Measurements from ENCODE around the gene CEP170B.
"Not testable (repeated sequence)": the region's sequence is repeated elsewhere in the genome, so short reads cannot be mapped to it uniquely, and the experiment has no call there.

Gene CEP170B

DNA sequence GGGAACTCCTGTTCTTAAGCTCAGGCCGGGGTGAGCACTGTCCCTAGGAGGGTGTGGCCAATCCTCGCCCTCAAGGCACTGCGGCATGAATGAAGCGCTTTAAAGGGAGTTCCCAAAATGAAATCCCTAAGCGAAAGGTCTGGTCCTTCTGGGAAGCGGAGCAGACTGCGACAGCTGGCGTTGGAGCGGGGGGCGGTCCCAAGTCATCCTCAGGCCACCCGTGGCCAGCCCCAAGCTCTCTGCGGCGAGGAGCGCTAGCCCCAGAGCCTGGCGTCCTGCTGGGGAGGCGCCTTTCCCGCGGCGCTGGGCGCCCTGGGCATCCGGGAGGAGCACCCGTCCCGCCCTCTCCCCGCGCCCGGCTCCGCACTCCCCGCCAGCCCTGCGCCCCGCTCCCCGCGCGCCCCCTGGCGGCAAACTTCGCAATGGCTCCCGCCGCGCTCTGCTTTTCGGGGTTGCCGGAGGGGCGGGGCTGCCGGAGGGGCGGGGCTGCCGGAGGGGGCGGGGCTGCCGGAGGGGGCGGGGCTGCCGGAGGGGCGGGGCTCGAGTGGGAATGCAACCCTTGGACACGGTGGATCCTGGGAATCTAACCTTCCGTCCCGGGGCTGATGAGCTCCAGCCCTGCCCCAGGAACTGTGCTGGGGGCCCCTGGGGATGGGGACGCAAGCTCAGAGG, 38.7 kb upstream of the CEP170B start:
- H3K27ac ChIP-seq (ENCODE audit: low read length) = no peak overlapping the region
- peaks cover 0 to 16% of the 10 kb centered on the region in 2 donors for H3K4me1 ChIP-seq (ENCODE audit: control insufficient read depth in 1 of 2, insufficient read depth in 2 of 2, low read length in 2 of 2)
- H3K27me3 ChIP-seq (ENCODE audit: low read depth, low read length) = no peaks in the 10 kb centered on the region
- peak overlapping the region; percentile 53 to 70 for H3K4me3 ChIP-seq (ENCODE audit: low read depth in 1 of 2, low read length in 2 of 2)
- no peaks in the 10 kb centered on the region for H3K36me3 ChIP-seq (ENCODE audit: control insufficient read depth in 1 of 2, insufficient read depth in 2 of 2, low read length in 2 of 2)
- H3K9me3 ChIP-seq (ENCODE audit: control insufficient read depth in 1 of 2, low read length in 2 of 2) = no peaks in the 10 kb centered on the region

DNA sequence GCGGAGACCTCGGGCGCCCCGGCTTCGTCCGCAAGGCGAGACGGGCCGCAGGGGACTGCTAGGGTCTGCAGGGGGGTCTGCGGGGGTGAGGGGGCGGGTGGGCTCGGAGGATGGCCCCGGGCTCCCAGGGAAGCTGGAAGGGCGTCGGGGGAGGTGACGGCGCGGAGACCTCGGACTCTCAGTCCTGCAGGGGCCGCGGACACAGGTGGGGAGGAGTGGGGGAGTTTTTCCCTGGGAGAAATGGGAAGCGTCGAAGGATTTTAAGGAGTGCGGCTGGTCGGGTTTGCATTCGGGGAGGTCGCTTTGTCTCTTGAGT, 38.2 kb upstream of the CEP170B start:
- H3K9me3 ChIP-seq (ENCODE audit: control insufficient read depth in 1 of 2, low read length in 2 of 2) = no peaks in the 10 kb centered on the region
- H3K27ac ChIP-seq (ENCODE audit: low read length) = no peak overlapping the region
- peak overlapping the region; percentile 16 to 61 for H3K4me3 ChIP-seq (ENCODE audit: low read depth in 1 of 2, low read length in 2 of 2)
- peaks cover 0 to 14% of the 10 kb centered on the region in 2 donors for H3K4me1 ChIP-seq (ENCODE audit: control insufficient read depth in 1 of 2, insufficient read depth in 2 of 2, low read length in 2 of 2)
- no peaks in the 10 kb centered on the region for H3K36me3 ChIP-seq (ENCODE audit: control insufficient read depth in 1 of 2, insufficient read depth in 2 of 2, low read length in 2 of 2)
- no peaks in the 10 kb centered on the region for H3K27me3 ChIP-seq (ENCODE audit: low read depth, low read length)

DNA sequence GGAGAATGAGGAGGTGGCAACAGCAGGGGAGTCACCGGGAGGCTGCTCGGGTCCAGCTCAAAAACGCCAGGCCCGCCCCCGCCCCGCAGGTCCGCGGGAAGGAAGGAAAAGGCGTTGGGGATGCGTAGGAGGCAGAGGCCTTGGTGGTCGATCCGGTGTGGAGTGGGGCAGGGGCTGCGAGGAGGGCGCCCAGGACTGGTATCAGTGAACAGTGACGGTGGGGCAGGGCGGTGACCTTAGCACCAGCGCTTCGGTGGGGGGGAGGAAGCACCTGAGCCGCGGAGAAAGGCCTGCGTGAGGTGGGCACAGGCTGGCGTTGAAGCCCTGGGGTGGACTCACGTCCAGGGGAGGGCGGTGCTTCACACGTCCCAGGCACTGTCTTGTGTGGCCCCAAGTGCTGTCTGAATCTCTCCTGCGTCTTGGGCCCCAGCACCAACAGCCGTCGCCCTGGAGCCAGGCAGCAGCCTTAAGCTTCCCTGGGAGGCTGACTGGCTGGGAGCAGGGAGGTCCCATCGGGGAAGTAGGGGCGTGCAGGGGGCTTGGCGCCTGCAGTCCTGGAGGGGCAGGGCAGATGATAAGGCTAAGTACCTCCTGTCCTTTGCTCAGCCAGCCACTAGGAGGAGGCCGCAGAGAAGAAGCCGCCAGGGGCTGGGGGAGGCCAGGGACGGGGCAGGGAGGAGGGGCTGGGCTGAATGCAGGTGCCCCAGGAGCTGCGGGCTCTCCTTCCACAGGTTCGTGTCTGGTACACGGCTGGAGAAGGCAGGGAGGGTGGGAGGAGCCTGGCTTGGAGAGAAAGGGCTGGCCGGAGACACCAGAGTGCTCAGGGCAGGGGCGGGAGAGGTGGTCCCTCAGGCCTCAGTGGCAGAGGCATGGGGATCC, 37.7 kb upstream of the CEP170B start:
- Histone ChIP-seq H3K4me3 (ENCODE audit: low read depth in 1 of 2, low read length in 2 of 2) (peak overlapping the region; percentile 16 to 61), H3K9me3 (ENCODE audit: control insufficient read depth in 1 of 2, low read length in 2 of 2) (no peaks in the 10 kb centered on the region), H3K27me3 (ENCODE audit: low read depth, low read length) (no peaks in the 10 kb centered on the region), H3K4me1 (ENCODE audit: control insufficient read depth in 1 of 2, insufficient read depth in 2 of 2, low read length in 2 of 2) (peaks cover 0 to 14% of the 10 kb centered on the region in 2 donors), H3K27ac (ENCODE audit: low read length) (no peak overlapping the region), H3K36me3 (ENCODE audit: control insufficient read depth in 1 of 2, insufficient read depth in 2 of 2, low read length in 2 of 2) (no peaks in the 10 kb centered on the region)

DNA sequence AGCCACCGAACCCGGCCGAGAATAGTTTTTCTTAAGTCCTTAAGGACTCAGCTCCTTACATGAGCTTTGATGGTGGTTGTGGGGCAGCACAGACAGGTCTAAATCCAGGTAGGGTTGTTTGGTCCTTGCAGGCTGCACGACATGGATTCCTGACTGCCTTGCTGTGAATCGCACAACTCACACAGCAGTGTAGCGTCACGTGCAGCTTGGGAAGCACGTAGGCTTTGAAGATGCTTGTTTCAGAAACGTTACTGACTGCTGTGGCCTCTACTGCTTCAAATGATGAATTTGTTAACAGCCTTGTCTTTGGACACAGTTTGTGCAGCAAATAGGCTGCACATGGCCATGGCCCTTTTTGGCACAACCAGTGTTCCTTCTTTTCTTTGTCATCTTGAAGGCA, 34.3 kb upstream of the CEP170B start:
- Histone ChIP-seq H3K4me1 (ENCODE audit: control insufficient read depth in 1 of 2, insufficient read depth in 2 of 2, low read length in 2 of 2) (peaks cover 0 to 9% of the 10 kb centered on the region in 2 donors), H3K27ac (ENCODE audit: low read length) (no peak overlapping the region), H3K4me3 (ENCODE audit: low read depth in 1 of 2, low read length in 2 of 2) (no peak overlapping the region), H3K36me3 (ENCODE audit: control insufficient read depth in 1 of 2, insufficient read depth in 2 of 2, low read length in 2 of 2) (no peaks in the 10 kb centered on the region), H3K27me3 (ENCODE audit: low read depth, low read length) (no peaks in the 10 kb centered on the region), H3K9me3 (ENCODE audit: control insufficient read depth in 1 of 2, low read length in 2 of 2) (no peaks in the 10 kb centered on the region)

DNA sequence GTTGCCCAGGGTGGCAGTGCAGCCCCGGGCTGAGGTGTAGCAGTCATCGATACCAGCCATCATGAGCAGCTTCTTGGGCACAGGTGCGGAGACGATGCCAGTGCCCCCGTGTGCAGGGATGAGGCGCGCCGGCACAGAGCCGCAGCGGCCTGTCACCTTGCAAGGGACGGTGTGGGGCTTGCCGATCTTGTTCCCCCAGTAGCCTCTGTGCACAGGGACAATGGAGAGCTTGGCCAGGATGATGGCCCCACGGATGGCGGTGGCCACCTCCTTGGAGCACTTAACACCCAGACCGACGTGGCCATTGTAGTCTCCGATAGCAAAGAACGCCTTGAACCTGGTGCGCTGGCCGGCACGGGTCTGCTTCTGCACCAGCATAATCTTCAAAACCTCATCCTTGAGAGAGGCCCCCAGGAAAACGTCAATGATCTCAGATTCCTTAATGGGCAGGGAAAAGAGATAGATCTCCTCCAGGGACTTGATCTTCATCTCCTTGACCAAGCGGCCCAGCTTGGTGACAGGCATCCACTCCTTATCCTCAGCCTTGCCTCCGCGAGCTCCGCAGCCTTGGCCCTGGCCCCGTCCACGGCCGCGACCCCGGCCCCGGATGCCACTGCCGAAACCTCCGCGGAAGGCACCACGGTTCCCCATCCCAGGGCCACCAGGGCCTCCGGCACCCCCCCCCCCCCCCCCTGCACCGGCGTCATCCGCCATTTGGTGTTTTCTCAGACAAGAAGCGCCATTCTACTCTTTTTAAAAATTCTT, 28.7 kb upstream of the CEP170B start:
- not testable (repeated sequence) for H3K27me3 ChIP-seq (ENCODE audit: low read depth, low read length); H3K27ac ChIP-seq (ENCODE audit: low read length); H3K36me3 ChIP-seq (ENCODE audit: control insufficient read depth in 1 of 2, insufficient read depth in 2 of 2, low read length in 2 of 2); H3K4me1 ChIP-seq (ENCODE audit: control insufficient read depth in 1 of 2, insufficient read depth in 2 of 2, low read length in 2 of 2); H3K4me3 ChIP-seq (ENCODE audit: low read depth in 1 of 2, low read length in 2 of 2); H3K9me3 ChIP-seq (ENCODE audit: control insufficient read depth in 1 of 2, low read length in 2 of 2)

DNA sequence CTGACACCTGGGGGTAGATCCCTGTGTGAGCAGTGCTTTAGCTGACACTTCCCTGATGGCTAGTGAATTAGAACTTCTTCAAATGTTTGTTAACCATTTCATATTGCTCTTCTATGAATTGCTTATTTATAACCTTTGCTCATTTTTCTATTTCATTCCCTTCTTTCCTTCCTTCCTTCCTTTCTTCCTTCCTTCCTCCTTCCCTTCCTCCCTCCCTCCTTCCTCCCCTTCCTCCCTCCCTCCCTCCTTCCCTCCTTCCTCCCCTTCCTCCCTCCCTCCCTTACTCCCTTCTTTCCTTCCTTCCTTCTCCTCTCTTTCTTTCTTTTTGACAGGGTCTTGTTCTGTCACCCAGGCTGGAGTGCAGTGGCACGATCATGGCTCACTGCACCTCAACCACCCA, 23.3 kb upstream of the CEP170B start:
- peaks cover 27% of the 10 kb centered on the region for H3K27me3 ChIP-seq (ENCODE audit: low read depth, low read length)
- H3K4me1 ChIP-seq (ENCODE audit: control insufficient read depth in 1 of 2, insufficient read depth in 2 of 2, low read length in 2 of 2) = peaks cover 0 to 23% of the 10 kb centered on the region in 2 donors
- no peak overlapping the region for H3K27ac ChIP-seq (ENCODE audit: low read length)
- no peaks in the 10 kb centered on the region for H3K36me3 ChIP-seq (ENCODE audit: control insufficient read depth in 1 of 2, insufficient read depth in 2 of 2, low read length in 2 of 2)
- H3K9me3 ChIP-seq (ENCODE audit: control insufficient read depth in 1 of 2, low read length in 2 of 2) = no peaks in the 10 kb centered on the region
- H3K4me3 ChIP-seq (ENCODE audit: low read depth in 1 of 2, low read length in 2 of 2) = no peak overlapping the region

DNA sequence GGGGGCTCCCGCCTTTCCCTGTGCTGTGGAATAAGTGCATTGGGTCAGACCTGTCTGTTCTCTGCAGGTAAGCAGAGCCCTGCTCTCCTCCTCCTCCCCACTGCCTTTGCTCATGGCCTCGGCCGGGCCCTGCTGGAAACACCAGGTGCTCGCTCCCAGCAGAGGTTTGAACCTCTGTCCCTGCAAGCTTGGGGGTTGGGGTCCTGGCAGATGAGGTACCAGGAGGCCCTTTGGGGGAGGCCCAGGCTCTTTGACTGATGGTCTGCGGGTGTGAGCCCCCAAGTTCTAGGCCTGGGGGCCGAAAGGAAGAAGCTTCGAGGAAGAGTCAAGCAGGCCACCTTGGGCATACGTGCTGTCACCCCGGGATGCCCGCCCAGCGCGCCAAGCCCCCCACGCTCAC, 22.1 kb upstream of the CEP170B start:
- Histone ChIP-seq H3K36me3 (ENCODE audit: control insufficient read depth in 1 of 2, insufficient read depth in 2 of 2, low read length in 2 of 2) (no peaks in the 10 kb centered on the region), H3K4me3 (ENCODE audit: low read depth in 1 of 2, low read length in 2 of 2) (peak overlapping the region in 1 of 2 donors; percentile 62), H3K9me3 (ENCODE audit: control insufficient read depth in 1 of 2, low read length in 2 of 2) (no peaks in the 10 kb centered on the region), H3K4me1 (ENCODE audit: control insufficient read depth in 1 of 2, insufficient read depth in 2 of 2, low read length in 2 of 2) (peaks cover 0 to 23% of the 10 kb centered on the region in 2 donors), H3K27me3 (ENCODE audit: low read depth, low read length) (peaks cover 28% of the 10 kb centered on the region), H3K27ac (ENCODE audit: low read length) (no peak overlapping the region)

DNA sequence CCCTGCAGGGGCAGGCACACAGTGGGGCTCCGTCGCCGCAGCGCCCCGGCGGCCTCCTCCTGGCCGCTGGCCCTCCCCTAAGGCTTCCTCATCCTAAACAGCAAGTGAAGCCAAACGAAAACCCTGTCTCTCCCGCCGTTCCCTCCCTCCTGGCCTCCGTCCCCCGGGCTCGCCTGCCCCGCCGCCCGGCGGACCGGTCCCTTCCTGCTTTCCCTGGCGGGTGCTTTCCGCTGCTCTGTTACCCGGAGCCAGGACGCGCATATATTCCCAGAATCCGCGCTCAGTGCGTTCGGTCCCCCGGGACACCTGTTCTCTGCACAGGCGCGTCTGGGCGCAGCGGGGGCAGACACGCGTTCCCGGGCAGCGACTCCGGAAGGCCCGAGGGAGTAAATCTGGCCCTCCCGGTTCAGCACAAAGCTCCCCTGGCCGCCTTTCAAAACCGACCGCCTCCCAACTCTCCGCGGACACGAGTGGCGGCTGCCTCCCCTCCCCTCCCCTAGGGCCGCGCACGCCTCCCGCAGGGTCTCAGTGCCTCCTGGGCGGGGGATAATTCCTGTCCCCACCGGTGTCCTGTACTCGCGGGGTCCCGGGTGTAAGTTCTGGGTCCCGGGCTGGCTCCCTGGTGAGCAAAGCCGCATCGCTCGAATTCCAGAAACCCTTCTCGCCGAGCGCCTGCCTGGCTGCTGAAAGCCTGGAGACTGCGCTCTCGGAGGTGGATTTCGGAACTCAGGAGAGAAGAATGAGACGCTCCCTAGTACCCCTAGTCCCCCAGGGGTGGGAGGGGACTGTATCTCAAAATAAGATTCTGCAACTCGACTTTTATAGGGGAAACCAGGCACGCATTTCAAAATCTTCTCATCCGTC, 21.4 kb upstream of the CEP170B start:
- no peak overlapping the region for H3K27ac ChIP-seq (ENCODE audit: low read length)
- no peaks in the 10 kb centered on the region for H3K9me3 ChIP-seq (ENCODE audit: control insufficient read depth in 1 of 2, low read length in 2 of 2)
- H3K4me3 ChIP-seq (ENCODE audit: low read depth in 1 of 2, low read length in 2 of 2) = peak overlapping the region; percentile 26 to 62
- peaks cover 0 to 23% of the 10 kb centered on the region in 2 donors for H3K4me1 ChIP-seq (ENCODE audit: control insufficient read depth in 1 of 2, insufficient read depth in 2 of 2, low read length in 2 of 2)
- peaks cover 28% of the 10 kb centered on the region for H3K27me3 ChIP-seq (ENCODE audit: low read depth, low read length)
- no peaks in the 10 kb centered on the region for H3K36me3 ChIP-seq (ENCODE audit: control insufficient read depth in 1 of 2, insufficient read depth in 2 of 2, low read length in 2 of 2)

DNA sequence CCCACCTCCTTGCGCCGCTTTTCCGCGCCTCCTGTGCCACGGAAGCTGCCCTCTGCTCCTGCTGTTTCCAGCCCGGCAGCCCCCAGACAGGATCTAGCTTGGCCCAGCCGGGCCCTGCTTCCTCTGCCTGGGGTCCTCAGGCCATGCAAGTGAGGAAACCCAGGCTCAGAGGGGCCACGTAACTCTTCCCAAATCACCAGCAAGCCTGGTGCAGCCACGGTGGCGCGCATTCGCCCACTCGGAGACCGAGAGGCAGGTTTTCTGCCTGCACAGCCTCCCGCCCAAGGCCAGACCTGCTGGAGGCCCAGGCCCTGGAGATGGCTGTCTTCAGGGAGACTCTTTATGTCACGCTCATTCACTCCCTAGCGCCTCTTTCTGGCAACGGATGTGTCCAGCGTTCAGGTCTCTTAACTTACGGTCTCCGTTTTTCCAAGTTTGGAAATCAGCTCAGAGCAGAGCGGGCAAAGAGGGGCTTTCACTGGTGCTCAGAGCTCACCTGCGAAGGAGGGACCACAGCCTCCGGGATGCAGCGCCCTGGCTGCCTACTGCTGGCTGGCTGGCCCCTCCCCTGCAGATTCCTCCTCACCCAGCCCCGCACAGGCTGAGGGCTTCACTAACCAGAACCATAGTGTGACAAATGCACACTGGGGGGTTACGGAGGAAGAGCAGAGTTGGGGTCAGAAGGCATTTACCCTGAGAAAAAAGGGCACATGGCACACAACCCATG, 20.6 kb upstream of the CEP170B start:
- Histone ChIP-seq H3K4me3 (ENCODE audit: low read depth in 1 of 2, low read length in 2 of 2) (peak overlapping the region; percentile 26 to 62), H3K27me3 (ENCODE audit: low read depth, low read length) (peaks cover 28% of the 10 kb centered on the region)

DNA sequence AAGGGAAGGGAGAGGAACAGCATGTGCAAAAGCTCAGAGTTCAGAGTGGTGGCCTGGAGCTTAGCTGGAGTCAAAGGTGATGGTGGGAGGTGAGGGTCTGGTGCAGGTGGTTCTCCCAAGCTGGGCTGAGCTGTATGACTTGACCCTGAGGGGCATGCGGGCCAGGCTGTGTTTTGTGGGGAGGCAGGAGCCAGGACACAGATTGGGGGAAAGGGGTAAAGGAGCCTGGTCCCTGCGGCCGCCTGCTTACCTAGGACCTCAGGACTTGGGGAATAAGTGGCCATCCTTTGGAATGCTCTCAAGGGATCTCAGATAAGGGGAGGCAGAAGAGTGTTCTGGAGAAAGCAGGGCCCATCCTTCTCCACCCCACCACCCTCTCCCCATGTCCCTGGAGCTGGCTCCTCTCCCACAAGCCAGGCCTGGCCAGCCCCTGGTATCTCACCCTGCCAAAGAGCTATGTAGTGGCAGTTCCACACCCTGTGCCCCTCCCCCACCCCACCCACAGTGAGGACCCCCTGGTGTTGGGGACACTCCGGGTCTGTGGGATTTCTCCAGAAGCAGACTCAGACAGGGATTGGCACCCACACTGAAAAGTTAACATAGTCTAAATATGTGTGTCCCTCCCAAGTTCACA, 19.9 kb upstream of the CEP170B start:
- Histone ChIP-seq H3K4me1 (ENCODE audit: control insufficient read depth in 1 of 2, insufficient read depth in 2 of 2, low read length in 2 of 2) (peaks cover 0 to 23% of the 10 kb centered on the region in 2 donors), H3K36me3 (ENCODE audit: control insufficient read depth in 1 of 2, insufficient read depth in 2 of 2, low read length in 2 of 2) (no peaks in the 10 kb centered on the region), H3K9me3 (ENCODE audit: control insufficient read depth in 1 of 2, low read length in 2 of 2) (no peaks in the 10 kb centered on the region), H3K27ac (ENCODE audit: low read length) (no peak overlapping the region), H3K27me3 (ENCODE audit: low read depth, low read length) (peaks cover 28% of the 10 kb centered on the region), H3K4me3 (ENCODE audit: low read depth in 1 of 2, low read length in 2 of 2) (no peak overlapping the region)

More for the DNA sequence above, 20.6 kb upstream of the CEP170B start:
- Histone ChIP-seq H3K27ac (ENCODE audit: low read length) (no peak overlapping the region), H3K4me1 (ENCODE audit: control insufficient read depth in 1 of 2, insufficient read depth in 2 of 2, low read length in 2 of 2) (peaks cover 0 to 23% of the 10 kb centered on the region in 2 donors), H3K9me3 (ENCODE audit: control insufficient read depth in 1 of 2, low read length in 2 of 2) (no peaks in the 10 kb centered on the region), H3K36me3 (ENCODE audit: control insufficient read depth in 1 of 2, insufficient read depth in 2 of 2, low read length in 2 of 2) (no peaks in the 10 kb centered on the region)
